A673 (cell line): ENCODE measurements around the gene FSTL5.

Source experiments
- EZH2 ChIP-seq: fragments of 200-600 bp; sonication (generic); IDR thresholded peaks from 2 replicates; pipeline ENCODE4 v1.6.1; 2017; ENCODE audit warnings: borderline replicate concordance, low read depth, mild to moderate bottlenecking, mixed read lengths, antibody characterized with exemption, low read length; ENCODE audit not compliant: poor library complexity, severe bottlenecking
- TF ChIP-seq, protein P1 (sequence below): fragments of 300-800, 200-600 bp; sonication (generic); conservative IDR thresholded peaks from 2 replicates; pipeline ENCODE4 v1.5.1; 2017; ENCODE audit warnings: low read depth, mild to moderate bottlenecking, antibody characterized with exemption, low read length, moderate library complexity, mixed read lengths

DNA sequence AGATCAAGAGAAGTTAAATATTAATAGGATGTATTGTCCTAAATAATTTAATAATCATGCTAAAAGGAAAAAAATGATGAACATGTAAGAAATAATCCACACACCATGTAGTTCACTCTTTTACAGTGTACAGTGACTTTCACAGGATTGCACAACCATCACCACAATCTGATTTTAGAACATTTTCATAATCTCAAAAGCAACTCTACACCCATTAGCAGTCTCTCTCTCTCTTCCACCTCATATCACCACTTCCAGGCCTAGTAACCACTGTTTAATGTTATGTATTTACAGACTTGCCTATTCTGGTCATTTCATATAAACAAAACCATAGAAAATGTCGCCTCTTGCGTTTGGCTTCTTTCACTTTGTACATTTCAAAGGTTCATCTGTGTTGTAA is 153.4 kb downstream of the FSTL5 start:
- TF ChIP-seq, protein P1, sequence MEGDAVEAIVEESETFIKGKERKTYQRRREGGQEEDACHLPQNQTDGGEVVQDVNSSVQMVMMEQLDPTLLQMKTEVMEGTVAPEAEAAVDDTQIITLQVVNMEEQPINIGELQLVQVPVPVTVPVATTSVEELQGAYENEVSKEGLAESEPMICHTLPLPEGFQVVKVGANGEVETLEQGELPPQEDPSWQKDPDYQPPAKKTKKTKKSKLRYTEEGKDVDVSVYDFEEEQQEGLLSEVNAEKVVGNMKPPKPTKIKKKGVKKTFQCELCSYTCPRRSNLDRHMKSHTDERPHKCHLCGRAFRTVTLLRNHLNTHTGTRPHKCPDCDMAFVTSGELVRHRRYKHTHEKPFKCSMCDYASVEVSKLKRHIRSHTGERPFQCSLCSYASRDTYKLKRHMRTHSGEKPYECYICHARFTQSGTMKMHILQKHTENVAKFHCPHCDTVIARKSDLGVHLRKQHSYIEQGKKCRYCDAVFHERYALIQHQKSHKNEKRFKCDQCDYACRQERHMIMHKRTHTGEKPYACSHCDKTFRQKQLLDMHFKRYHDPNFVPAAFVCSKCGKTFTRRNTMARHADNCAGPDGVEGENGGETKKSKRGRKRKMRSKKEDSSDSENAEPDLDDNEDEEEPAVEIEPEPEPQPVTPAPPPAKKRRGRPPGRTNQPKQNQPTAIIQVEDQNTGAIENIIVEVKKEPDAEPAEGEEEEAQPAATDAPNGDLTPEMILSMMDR: no peak
- TF ChIP-seq EZH2: no peak
